NCI-H226 (cell line): ENCODE measurements around the gene CLEC17A.
"Not testable (repeated sequence)": the region's sequence is repeated elsewhere in the genome, so short reads cannot be mapped to it uniquely, and the experiment has no call there.

ENCODE experiments used
- DNase-seq: peaks from one replicate; pipeline ENCODE4 v3.0.0-alpha.2; 2015

The CLEC17A gene, protein sequence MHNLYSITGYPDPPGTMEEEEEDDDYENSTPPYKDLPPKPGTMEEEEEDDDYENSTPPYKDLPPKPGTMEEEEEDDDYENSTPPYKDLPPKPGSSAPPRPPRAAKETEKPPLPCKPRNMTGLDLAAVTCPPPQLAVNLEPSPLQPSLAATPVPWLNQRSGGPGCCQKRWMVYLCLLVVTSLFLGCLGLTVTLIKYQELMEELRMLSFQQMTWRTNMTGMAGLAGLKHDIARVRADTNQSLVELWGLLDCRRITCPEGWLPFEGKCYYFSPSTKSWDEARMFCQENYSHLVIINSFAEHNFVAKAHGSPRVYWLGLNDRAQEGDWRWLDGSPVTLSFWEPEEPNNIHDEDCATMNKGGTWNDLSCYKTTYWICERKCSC

DNA sequence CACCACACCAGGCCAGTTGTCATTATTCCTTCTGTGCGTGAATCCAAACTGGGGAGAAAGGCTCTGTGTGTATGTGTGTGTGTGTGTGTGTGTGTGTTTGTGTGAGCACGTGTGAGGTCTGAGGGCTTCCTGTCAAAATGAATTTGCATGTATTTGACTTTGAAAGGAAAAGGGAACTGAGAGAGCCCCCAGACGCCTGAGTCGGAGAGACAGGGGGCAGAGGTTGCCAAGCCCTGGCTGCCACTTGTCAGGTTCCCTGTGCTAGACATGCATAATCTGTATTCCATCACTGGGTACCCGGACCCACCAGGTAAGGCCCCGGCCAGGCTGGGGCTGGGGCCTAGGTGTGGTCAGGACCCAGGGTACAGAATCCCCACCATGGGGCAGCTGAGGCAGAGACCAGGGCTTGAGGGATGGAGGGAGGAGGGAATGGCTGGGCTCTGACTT, at the start of gene CLEC17A:
Gene CLEC17A (plus strand): TSS at position 191 of the 447 bp plus-strand sequence. CDS start 77 bp downstream, at position 268.
- DNase-seq, result no peak

DNA sequence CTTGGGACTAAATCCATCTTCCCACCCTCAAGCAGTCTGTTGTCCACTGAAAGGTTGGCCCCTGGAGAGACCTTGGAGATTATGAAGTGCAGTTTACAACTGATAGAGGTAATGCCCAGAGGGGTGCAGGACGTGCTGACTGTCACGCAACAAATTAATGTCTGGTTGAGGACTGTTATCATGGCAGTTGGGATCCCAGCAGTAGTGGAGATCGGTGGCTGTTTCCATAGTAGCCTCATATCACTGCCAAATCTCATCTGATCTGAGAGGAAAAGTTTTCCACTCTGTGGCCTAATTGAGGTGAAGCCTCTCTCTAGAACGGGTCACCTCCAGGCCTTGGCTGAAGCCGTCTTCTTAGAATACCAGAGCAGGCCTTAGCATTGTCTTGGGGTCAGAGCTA, 49.4 kb upstream of the CLEC17A start:
- no peak for DNase-seq

DNA sequence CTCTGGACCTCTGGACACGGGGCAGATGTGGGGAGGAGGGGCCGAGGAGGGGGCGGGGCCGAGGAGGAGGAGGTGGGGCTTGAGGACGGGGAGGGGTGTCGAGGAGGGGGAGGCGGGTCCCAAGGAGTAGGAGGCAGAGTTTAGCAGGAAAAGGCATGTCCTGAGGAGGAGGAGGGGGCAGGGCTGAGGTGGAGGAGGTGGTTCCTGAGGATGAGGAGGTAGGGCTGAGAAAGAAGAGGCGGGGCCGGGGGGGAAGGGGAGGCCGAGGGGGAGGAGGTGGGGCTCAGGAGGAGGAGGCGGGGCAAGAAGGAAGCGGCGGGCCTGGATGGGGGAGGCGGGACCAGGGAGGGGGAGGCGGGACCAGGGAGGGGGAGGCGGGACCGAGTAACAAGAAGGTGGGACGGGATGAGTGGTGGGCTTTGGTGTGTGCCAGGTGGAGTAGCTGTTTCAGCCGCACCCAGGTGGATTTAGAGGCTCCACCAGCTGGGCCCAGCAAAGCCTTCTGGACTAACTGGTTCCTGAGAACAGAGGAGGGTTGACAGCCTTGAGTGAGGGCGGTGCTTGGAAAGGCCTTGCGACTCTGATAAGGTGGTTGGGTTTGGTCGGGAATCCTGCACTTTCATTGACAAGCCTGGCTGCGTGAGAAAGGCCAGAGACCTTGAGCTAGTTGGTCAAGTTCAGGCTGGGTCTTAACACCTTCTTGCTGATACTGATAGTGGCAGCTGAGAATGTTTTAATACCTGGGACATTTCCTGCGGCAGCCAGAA, 45.8 kb upstream of the CLEC17A start:
- DNase-seq, result peak; percentile 86

DNA sequence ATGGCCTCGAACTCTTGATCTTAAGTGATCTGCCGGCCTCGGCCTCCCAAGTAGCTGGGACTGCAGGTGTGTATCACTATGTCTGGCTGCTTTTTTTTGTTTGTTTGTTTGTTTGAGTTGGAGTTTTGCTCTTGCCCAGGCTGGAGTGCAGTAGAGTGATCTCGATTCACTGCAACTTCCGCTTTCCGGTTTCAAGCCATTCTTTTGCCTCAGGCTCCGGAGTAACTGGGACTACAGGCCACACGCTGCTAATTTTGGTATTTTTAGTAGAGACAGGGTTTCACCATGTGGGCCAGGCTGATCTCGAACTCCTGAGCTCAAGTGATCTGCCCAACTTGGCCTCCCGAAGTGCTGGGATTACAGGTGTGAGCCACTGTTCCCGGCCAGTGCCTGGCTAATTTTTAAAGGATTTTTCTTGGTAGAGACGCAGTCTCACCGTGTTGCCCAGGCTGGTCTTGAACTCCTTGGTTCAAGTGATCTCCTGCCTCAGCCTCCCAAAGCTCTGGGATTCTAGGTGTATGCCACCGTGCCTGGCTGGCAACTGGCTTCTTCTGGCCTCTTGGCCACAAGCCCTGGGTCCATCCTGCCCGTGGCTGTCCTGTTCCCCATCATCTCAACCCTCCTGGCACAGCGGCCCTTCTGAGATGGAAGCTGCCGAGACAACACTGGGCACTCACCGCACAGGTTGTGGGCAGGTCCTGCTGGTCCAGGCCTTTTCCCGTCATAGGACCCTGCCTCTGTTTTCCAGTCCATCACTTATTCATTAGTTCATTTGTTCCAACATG, 42.0 kb upstream of the CLEC17A start:
- no peak for DNase-seq

DNA sequence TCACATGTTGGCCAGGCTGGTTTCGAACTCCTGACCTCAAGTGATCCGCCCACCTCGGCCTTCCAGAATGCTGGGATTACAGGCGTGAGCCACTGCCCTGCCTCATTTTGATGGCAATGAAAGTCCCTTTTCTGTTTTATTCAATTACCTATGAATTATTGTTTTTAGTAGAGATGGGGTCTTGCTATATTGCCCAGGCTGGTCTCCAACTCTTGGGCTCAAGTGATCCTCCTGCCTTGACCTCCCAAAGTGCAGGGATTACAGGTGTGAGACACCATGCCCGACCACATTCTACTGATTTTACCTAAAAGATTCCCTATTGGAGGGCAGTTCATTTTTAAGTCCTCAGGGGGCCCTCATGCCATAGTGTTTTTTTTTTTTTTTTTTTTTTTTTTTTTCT, 40.9 kb upstream of the CLEC17A start:
- DNase-seq, result not testable (repeated sequence)

DNA sequence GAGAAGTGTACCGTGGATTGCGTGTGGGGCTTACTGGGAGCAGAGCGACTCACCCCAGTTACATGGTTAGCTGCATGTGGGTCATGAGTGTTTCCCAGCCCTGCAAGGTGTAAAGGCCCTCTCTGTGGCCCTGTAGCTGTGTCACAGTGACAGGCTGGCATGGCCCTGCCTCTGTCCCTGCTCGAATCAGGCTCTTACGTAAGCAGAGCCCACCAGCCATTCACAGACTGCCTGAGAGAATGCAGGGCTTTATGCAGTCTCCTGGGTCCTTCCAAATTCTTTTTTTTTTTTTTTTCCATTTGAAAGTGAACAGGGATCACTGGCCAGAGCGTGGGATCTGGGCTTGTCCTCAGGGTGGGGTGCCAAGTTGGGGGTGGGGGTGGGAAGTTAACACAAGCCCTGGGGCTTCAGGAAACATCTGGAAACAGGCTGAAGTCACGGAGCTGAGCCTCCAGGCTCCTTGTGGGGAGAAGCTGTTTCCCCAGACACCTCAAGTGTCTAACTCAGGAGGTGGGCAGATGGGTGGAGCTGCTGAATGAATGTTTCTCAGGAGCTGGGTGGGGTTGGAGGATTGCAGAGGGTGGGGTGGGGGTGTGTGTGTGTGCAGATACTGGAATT, 40.1 kb upstream of the CLEC17A start:
- DNase-seq, result no peak

DNA sequence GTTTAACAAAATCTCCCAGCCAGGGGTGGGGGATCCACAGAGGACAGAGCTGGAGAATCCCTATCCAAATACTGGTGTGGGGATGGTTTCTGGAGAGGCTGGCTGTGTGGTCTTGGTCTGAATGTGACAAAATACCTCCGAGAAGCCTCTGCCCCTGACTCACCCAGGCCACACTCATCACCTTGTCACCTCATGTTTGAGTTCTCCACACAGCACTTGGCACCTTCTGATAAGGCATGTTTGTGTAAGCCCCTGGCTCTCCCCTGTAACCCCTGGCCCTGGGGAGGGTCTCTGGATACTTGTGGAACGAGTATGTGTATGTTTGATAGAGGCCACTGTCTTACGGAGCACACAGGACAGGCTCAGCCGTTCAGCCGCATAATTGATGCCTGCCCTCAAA, 38.8 kb upstream of the CLEC17A start:
- DNase-seq, result no peak

DNA sequence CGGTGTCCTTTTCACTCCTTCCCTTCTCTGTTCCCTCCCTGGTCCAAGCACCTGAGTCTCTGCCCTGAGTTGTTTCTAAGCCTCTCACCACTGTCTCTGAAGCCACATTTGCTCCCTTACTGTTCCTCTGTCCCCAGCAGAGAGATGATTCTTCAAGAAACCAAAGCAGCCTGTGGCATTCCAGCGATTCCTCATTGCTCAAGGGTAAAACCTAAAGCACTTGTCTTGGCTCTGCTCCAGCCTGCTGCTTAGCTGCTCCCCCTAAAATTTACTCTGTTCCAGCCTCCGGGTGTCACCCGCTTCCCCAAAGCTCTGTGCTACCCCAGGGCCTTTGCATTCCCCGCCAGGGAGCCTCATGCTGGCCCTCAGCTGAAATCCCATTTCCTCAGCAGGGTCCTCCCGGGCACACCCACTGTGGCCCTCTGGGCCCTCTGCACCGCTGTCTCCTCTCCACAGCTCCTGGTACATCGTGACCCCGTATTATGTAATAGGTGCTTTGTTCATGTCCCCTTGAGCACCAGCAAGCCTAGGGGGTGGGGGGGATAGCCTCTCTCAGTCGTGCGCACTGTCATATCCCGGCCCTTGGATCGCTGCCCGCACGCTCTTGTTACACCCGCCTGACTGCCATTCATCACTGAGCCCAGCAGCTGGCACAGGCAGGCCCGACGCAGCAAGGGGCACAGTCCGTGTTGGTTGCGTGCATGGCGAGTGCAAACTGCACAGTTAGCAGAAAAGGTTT, 37.7 kb upstream of the CLEC17A start:
- no peak for DNase-seq

DNA sequence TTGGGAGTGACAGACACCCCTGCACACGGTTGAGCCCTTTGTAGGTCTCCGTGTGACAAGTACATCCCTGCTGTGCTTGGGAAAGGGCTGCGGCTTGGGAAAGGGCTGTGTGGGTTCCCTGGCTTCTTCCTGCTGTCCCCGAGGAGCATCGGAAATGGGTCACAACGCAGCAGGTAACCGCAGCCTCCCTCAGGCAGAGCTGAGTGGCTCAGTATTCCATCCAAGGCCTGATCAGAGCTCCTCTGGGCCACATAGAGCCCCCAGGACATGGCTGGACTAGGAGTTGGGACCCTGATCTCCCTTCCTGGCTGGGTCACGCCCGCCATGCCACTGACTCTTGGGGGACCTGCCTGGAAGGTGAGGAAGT, 37.2 kb upstream of the CLEC17A start:
- DNase-seq, result no peak

DNA sequence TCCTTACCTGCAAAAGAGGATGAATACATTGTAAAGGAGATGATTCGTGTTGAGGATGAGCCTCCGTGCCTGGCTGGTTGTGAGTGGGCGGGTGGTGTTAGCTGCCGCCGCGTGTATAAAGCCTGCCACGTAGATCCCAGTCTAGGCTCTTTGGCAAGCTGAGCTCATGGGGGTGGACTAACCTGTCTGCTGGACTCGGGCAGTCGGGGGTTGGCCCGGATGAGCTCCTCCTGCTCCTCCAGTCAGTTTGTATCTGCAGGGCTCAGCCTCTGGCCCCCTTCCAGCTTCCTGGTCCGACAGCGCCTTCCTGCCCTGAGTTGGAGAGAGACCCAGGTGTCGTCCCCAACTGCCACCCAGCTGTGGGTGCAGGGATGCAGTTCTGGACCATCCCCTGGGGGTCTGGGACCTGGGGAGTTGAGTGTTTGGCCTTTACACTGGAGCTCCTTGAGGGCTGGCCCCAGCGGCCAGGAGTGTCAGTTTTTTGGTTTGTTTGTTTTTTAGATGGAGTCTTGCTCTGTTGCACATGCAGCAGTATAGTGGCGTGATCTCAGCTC, 32.6 kb upstream of the CLEC17A start:
- no peak for DNase-seq

DNA sequence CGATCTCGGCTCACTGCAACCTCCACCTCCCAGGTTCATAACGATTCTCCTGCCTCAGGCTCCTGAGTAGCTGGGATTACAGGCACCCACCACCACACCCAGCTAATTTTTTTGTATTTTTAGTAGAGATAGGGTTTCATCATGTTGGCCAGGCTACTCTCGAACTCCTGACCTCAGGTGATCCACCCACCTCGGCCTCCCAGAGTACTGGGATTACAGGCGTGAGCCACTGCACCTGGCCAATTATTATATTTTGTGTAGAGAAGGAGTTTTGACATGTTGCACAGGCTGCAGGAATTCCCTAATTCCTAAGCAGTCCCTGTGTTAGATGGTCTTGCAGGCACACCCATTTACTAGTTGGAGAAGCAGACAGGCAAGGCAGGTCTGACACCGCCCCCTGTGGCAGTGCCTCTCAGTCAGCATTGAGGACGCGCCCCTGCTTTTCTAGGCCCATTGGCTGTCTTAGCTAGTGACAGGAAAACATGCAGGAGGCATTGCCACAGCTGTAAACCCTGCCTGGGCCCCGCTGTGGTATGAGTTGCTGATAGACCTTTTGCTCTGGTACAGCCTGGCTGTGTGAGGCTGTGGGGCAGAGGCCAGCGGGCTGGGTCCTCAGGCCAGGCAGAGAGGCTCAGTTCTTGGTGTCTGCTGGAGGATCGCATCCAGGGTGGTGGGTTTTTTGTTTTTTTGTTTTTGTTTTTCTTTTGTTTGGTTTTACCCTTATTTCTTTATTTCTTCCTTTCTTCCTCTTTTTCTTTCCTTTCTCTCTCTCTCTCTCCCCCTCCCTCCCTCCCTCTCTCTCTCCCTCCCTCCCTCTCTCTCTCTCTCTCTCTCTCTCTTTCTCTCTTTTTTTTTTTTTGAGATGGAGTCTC, 31.5 kb upstream of the CLEC17A start:
- not testable (repeated sequence) for DNase-seq

DNA sequence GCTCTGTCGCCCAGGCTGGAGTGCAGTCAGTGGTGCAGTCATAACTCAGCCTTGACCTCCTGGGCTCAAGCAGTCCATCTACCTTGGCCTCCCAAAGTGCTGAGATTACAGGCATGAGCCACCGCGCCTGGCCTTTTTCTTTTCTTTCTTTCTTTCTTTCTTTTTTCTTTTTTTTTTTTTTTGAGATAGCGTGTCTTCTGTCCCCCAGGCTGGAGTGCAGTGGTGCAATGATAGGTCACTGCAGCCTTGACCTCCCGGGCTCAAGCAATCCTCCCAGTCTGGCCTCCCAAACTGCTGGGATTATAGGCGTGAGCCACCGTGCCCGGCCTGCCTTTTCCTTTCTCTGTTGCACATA, 30.9 kb upstream of the CLEC17A start:
- DNase-seq, result not testable (repeated sequence)

DNA sequence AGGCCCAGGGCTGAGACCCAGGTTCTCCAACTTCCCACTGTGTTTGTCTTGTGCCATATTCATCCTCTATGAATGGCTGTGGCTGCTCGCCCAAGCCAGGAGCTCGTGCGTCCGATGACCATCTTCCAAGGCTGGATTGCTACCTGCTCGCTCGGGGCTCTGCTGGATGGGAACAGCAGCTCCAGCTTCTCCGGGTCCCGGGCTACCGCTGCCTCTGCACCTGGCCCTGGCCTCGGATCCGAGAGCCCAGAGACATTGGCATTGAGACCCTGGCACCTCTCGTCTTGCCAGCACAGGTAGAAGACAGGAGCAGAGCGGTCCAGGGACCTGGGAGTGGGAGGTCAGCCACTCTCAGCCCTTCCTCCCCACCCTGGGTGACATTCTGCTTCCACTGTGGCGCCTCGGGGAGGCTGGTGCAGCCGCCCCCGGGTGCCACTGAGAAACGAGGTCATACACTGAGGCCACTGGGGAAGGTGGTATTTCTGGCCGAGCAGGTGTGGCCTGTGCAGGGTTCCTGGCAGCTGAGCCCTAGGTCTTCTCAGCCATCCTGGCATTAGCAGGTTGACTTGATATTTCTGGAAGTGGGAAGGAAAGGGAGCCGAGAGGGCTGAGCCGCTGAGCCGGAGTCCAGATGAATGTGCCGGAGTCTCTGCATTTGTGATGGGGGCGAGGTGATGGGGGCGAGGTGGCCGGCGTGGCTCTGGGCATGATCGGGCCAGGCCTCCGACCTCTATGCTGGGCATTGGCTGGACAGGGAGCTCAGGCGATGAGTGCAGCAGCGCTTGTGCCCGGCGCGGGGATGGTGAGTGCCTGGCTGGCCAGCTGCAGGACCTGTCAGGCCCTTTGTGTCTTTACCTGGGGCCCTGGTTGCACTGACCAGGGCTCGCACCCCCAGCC, 29.6 kb upstream of the CLEC17A start:
- no peak for DNase-seq

DNA sequence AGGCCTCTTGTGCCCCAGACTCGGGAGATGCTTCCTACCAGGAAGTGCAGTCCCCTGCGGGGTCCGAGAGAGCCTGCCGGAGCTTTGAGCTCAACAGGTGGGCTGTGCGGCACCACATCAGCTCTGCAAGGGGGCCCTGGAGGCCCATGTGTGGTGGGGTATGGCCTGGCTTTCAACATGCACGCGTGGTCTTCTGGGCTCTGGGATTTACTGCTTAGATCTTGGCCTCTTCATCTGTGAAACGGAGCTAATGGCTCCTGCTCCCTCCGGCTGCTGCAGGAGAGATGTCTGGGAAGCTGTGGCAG, 29.0 kb upstream of the CLEC17A start:
- no peak for DNase-seq

DNA sequence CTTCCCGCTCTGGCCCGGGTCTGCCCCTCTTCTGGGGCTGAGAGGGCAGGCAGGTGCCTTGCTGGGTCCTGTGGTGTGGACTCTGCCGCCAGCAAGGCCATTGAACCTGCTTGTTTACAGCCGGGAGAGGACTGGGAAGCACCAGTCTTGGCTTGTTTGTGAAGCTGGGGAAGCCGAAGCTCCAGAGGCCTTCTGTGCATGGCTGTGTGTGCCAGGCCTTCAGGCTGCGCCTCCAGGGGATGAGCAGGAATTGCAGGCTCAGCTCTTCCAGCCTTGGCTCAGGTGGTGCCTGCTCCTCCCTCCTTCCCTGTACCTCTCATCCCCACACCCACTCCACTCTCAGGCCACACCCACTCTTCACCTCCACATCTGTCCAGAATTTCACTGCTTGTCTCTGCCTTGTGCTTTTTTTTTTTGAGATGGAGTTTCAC, 28.5 kb upstream of the CLEC17A start:
- DNase-seq, result no peak

DNA sequence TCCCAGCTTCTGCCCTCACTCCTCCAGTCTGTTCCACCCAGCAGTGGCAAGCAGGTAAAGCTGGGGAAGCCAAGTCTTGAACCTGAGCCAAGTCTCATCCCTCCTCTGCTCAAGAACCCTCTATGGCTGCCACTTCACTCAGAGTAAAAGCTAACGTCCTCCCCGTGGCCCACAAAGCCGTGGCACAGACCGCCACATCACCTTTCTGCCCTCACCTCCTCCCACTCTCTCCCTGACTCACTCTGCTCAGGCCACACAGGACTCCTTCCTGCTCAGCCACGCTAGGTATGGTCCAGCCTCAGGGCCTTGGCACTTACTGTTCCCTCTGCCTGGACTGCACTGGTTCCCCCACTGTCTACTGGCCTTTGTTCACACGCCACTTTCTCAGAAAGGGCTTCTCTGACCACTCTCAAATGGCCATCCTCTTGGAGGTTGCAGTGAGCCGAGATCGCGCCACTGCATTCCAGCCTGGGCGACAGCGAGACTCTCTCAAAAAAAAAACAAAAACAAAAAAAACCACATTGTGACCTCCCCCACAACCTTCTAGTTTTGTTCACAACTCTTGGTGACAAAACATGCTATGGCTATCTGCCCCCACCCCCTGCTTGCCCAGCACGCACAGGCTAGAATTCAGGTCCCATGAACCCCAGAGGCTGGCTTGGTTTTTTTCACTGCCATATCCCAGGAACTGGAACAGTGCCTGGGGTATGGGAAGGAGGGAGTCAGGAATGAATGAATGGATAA, 26.8 kb upstream of the CLEC17A start:
- DNase-seq, result peak; percentile 19

DNA sequence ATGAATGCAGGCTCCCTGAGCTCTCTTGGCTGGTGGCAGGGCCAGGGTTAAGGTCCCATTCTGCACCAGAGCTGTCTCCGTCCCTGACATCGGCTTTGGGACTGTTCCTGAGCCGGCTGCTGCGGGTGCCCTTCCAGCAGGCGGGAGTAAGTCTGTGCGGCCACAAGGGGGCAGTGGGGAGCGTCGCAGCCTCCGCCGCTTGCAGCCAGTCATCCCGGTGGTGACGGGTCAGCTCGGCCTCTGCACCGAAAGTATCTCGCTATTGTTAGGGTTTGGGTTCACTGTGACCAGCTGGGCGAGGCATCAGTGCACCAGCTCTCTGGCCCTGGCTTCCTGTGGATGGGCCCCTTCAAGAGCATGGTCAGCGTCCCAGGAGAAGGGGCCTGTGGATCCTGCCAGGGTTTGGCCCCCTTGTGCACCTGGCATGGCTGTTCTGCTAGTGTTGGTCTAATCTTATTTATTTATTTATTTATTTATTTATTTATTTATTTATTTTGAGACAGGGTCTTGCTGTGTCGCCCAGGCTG, 26.2 kb upstream of the CLEC17A start:
- DNase-seq, result peak; percentile 39

DNA sequence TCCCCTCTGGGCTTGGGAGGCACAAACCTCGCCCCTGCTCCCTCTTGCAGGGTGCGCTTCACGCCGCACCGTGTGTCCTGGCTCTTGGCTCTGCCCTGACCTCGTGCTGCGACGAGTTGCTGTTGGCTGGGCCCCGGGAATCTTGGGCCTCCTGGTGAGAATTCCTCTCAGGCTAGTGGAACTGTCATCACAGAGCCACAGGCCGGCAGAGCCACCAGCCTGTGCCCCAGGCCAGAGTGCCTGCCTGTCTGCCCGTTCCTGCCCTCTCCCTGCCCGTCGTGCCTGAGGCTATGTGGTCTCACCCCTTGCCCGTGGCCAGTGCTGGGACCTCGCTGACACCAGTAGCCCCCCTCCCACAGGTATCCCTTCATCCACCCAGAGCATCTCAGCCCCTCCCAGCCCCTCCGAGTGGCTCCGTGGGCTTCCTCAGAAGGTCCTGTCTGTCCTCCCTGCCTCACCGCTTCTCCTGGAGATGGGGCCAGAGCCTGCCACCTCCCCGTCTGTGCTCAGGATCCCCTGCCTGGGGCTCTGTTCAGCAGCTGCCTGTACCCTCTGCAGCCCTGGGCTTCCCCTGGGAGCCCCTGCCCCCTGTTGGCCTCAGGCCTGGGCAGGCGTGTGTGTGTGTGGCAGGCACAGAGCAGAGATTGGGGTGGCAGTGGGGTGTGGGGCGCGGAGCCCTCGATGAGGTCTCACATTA, 24.4 kb upstream of the CLEC17A start:
- no peak for DNase-seq
